ENCODE data around the gene SYNGR3. TPM values are rescaled to one million over a fixed set of nuclear protein-coding genes. Genes with fewer than 3 reads are reported as not detected.

SYNGR3 gene
- total and polyA plus RNA-seq, 2 of the 13 experiments (the other 11 are each of a cell fraction or from before 2014, with no cell fraction given): 0.97 to 5.7 TPM

GRCh38 chr16:2023092-2024031 lies 33.6 kb downstream of the SYNGR3 start:
- FAIRE-seq (peak; percentile 63), ATAC-seq (peak; percentile 55), DNase-seq (ENCODE audit: low spot score) (peak; percentile 75)
- intact Hi-C loops (cut with micrococcal nuclease; ENCODE audit: unreplicated experiment): loop anchor here (1.0 kb wide), 2 partner anchors 33 to 130 kb away; no protein-coding TSS in a partner anchor
- H3K4me3 ChIP-seq (replicated peaks in 1 of 3; ENCODE audit: insufficient read depth in 1 of 3, low read depth in 2 of 3, low read length in 3 of 3): peak overlapping the region; percentile 42 to 68 (median 49); a peak in 5 of 6 replicates
- no peak overlapping the region for H3K27ac ChIP-seq (ENCODE audit: extremely low read length, insufficient read depth, low read length)
- peak overlapping the region; percentile 58 for H3K9ac ChIP-seq (ENCODE audit: insufficient read depth, low read depth, low read length)
- peaks cover 3% of the 10 kb centered on the region for H3K79me2 ChIP-seq (ENCODE audit: insufficient read depth, low read length)
- POLR2A ChIA-PET: interaction anchor here (0.7 to 6.2 kb wide), 10 partner anchors 8 to 132 kb away, joined by 3 to 62 read pairs (median 6); partner anchors contain the start of genes NTHL1, RPS2, TRAF7 and TSC2
- BruUV-seq (replicated peaks): no TSS peak
- no peaks in the 10 kb centered on the region for H3K36me3 ChIP-seq (replicated peaks in 1 of 2; ENCODE audit: control insufficient read depth in 1 of 2, insufficient read depth in 2 of 2, low read length in 2 of 2)
- no peak overlapping the region for H2AFZ ChIP-seq (ENCODE audit: low read length)
- peaks cover 70% of the 10 kb centered on the region for H3K4me1 ChIP-seq (ENCODE audit: insufficient read depth, low read length)
- H3K4me2 ChIP-seq (ENCODE audit: low read depth, low read length): peak overlapping the region; percentile 84
- H4K20me1 ChIP-seq (ENCODE audit: insufficient read depth, low read length): 0 out of 2 replicates have a peak, but pooled peaks cover 6% of the 10 kb centered on the region
- in situ Hi-C loops (cut with HindIII; ENCODE audit: extremely low pct_ligation_motif_present, low pct_unique_long_range_greater_than_20kb): loop anchor here (5.0 kb wide), 3 partner anchors 34 to 124 kb away; partner anchors contain the start of gene RAB26
- CTCF ChIA-PET (ENCODE audit: low intra/inter-chr PET ratio, low total read pairs): interaction anchor here (1.5 to 1.9 kb wide), 3 partner anchors 24 to 117 kb away, joined by 7 to 15 read pairs (median 9); partner anchors contain the start of genes NTHL1 and TSC2
- 1% methylated on average over 15 of the region's 53 CpGs for WGBS (ENCODE audit: low lambda C conversion rate)
- peaks cover 3 to 29% of the 10 kb centered on the region in 2 experiments; a peak in 4 of 5 replicates for H3K27me3 ChIP-seq (ENCODE audit: control insufficient read depth in 1 of 2, insufficient read depth in 2 of 2, low read length in 2 of 2)
- no peaks in the 10 kb centered on the region for H3K9me3 ChIP-seq (ENCODE audit: low read length)
- peak; percentile 41; the same call in 1 of the 2 replicates for TF ChIP-seq SOX5 (CRISPR knock-in tag; IDR thresholded peaks at IDR 0.05; ENCODE audit: borderline replicate concordance)
- TF ChIP-seq CREB3 (CRISPR knock-in tag; IDR thresholded peaks at IDR 0.05): no peak
- no peak for TF ChIP-seq KLF12 (CRISPR knock-in tag; IDR thresholded peaks at IDR 0.05; ENCODE audit: borderline replicate concordance)
- no peak for TF ChIP-seq SNAI1 (CRISPR knock-in tag; IDR thresholded peaks at IDR 0.05; ENCODE audit: borderline replicate concordance)
- TF ChIP-seq, protein P1, sequence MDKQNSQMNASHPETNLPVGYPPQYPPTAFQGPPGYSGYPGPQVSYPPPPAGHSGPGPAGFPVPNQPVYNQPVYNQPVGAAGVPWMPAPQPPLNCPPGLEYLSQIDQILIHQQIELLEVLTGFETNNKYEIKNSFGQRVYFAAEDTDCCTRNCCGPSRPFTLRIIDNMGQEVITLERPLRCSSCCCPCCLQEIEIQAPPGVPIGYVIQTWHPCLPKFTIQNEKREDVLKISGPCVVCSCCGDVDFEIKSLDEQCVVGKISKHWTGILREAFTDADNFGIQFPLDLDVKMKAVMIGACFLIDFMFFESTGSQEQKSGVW (CRISPR knock-in tag; IDR thresholded peaks at IDR 0.05; ENCODE audit: borderline replicate concordance): no peak
- peak; percentile 65 for TF ChIP-seq SPEN (CRISPR knock-in tag; IDR thresholded peaks at IDR 0.05; ENCODE audit: low read depth)
- TF ChIP-seq TP53 (CRISPR knock-in tag; conservative IDR thresholded peaks at IDR 0.05): no peak
- 0 out of 2 replicates have a peak, but pooled peaks have one; percentile 18 for TF ChIP-seq KDM3A (CRISPR knock-in tag; IDR thresholded peaks at IDR 0.05; ENCODE audit: low read depth)
- TF ChIP-seq, protein P2, sequence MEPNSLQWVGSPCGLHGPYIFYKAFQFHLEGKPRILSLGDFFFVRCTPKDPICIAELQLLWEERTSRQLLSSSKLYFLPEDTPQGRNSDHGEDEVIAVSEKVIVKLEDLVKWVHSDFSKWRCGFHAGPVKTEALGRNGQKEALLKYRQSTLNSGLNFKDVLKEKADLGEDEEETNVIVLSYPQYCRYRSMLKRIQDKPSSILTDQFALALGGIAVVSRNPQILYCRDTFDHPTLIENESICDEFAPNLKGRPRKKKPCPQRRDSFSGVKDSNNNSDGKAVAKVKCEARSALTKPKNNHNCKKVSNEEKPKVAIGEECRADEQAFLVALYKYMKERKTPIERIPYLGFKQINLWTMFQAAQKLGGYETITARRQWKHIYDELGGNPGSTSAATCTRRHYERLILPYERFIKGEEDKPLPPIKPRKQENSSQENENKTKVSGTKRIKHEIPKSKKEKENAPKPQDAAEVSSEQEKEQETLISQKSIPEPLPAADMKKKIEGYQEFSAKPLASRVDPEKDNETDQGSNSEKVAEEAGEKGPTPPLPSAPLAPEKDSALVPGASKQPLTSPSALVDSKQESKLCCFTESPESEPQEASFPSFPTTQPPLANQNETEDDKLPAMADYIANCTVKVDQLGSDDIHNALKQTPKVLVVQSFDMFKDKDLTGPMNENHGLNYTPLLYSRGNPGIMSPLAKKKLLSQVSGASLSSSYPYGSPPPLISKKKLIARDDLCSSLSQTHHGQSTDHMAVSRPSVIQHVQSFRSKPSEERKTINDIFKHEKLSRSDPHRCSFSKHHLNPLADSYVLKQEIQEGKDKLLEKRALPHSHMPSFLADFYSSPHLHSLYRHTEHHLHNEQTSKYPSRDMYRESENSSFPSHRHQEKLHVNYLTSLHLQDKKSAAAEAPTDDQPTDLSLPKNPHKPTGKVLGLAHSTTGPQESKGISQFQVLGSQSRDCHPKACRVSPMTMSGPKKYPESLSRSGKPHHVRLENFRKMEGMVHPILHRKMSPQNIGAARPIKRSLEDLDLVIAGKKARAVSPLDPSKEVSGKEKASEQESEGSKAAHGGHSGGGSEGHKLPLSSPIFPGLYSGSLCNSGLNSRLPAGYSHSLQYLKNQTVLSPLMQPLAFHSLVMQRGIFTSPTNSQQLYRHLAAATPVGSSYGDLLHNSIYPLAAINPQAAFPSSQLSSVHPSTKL (CRISPR knock-in tag; IDR thresholded peaks at IDR 0.05): peak; percentile 12; the same call in 1 of the 2 replicates
- TF ChIP-seq BATF2 (CRISPR knock-in tag; IDR thresholded peaks at IDR 0.05): no peak
- no peak for TF ChIP-seq SETDB1 (CRISPR knock-in tag; IDR thresholded peaks at IDR 0.05; ENCODE audit: borderline replicate concordance)
- TF ChIP-seq ZNF569 (CRISPR knock-in tag; IDR thresholded peaks at IDR 0.05; ENCODE audit: borderline replicate concordance): no peak
- TF ChIP-seq ZNF17 (CRISPR knock-in tag; IDR thresholded peaks at IDR 0.05): no peak
- 0 out of 2 replicates have a peak, but pooled peaks have one; percentile 40 for TF ChIP-seq HNRNPL (IDR thresholded peaks at IDR 0.05; ENCODE audit: low read depth, low read length)
- peak; percentile 62; the same call in 1 of the 2 replicates for TF ChIP-seq ZNF446 (CRISPR knock-in tag; IDR thresholded peaks at IDR 0.05)
- no peak for TF ChIP-seq ZNF850 (CRISPR knock-in tag; conservative IDR thresholded peaks at IDR 0.05)

All from HepG2 (cell line).